HCT116 (cell line): ENCODE data around the gene ROBO1. TPM values are rescaled to one million over a fixed set of nuclear protein-coding genes. Genes with fewer than 3 reads are reported as not detected.

Experiments used
- ATAC-seq: fragments of 200-7000 bp; cut with Tn5 transposase; 2 replicates; pipeline ENCODE4 v1.9.1; 2020; ENCODE audit warnings: mild to moderate bottlenecking, moderate library complexity
- BruUV-seq: library from RNA; stranded (reverse); fragments of 400-500 nt; replicated peaks from 2 replicates; lab custom pipeline; 2021; lab: Mats Ljungman, UMichigan
- CTCF ChIA-PET: fragments of 300-600 bp; sonication (Branson Sonifier 250); formaldehyde crosslinking; loops from one replicate; lab custom pipeline; 2021; ENCODE audit warnings: antibody characterized with exemption; lab: Charles Lee
- POLR2A ChIA-PET: fragments of 300-600, 350-600 bp; sonication (Branson Sonifier 250); formaldehyde crosslinking; loops from one replicate; lab custom pipeline; 2021; ENCODE audit warnings: antibody characterized with exemption; lab: Charles Lee
- RAD21 ChIA-PET, 2 experiments: fragments of 300-600 bp; sonication (Branson Sonifier 250); formaldehyde crosslinking; loops; one replicate each; lab custom pipeline; 2023; ENCODE audit warnings: low total read pairs in 2 of 2; ENCODE audit not compliant: uncharacterized antibody in 2 of 2, unreplicated experiment in 2 of 2, low non-redundant PET in 1 of 2; lab: Charles Lee
- DNase-seq: peaks from one replicate; pipeline ENCODE4 v3.0.0-alpha.2; 2010; ENCODE audit warnings: low read depth, low spot score
- H2AFZ ChIP-seq: fragments of 200-600 bp; shearing (Covaris generic), sonication (generic); 2 replicates; pipeline ENCODE4 v1.6.1; 2017; ENCODE audit warnings: low read depth, mixed run types, mixed read lengths, antibody characterized with exemption, low read length; ENCODE audit not compliant: poor library complexity, severe bottlenecking
- H3K27ac ChIP-seq: 2 replicates; pipeline ENCODE4 v1.5.1; 2012; ENCODE audit warnings: low read depth, low read length
- H3K27me3 ChIP-seq: fragments of 200-600 bp; sonication (generic); 2 replicates; pipeline ENCODE4 v1.6.1; 2016; ENCODE audit warnings: mixed run types, low read length, mixed read lengths; ENCODE audit not compliant: insufficient read depth
- H3K36me3 ChIP-seq, 2 experiments: fragments of 200-500 bp in 1 of 2; fragments of 200-600 bp in 1 of 2; sonication (Bioruptor generic) in 1 of 2; sonication (generic) in 1 of 2; 2 replicates each; pipeline versions ENCODE4 v1.5.1 to v1.6.1; 2014 to 2016; ENCODE audit warnings: low read length in 2 of 2, inconsistent platforms in 1 of 2, mixed read lengths in 1 of 2, mixed run types in 1 of 2; ENCODE audit not compliant: insufficient read depth in 2 of 2, control insufficient read depth in 1 of 2
- H3K4me1 ChIP-seq, 2 experiments: fragments of 200-600 bp in 1 of 2; sonication (generic) in 1 of 2; 2 replicates each; pipeline versions ENCODE4 v1.5.1 to v1.6.1; 2012 to 2017; ENCODE audit warnings: low read length in 2 of 2, inconsistent platforms in 1 of 2, mild to moderate bottlenecking in 1 of 2, mixed read lengths in 1 of 2, mixed run types in 1 of 2, moderate library complexity in 1 of 2; ENCODE audit not compliant: insufficient read depth in 2 of 2, control insufficient read depth in 1 of 2
- H3K4me2 ChIP-seq: fragments of 200-600 bp; sonication (generic); 2 replicates; pipeline ENCODE4 v1.6.1; 2017; ENCODE audit warnings: mixed run types, low read length, mixed read lengths
- H3K4me3 ChIP-seq, 2 experiments: fragments of 200-600 bp in 1 of 2; sonication (generic) in 1 of 2; replicated peaks in 1 of 2; 2 replicates each; pipeline ENCODE4 v1.5.1; 2011 to 2016; ENCODE audit warnings: low read length in 2 of 2, control low read depth in 1 of 2, low read depth in 1 of 2, mild to moderate bottlenecking in 1 of 2, mixed read lengths in 1 of 2, mixed run types in 1 of 2
- H3K79me2 ChIP-seq: fragments of 200-600 bp; sonication (generic); 2 replicates; pipeline ENCODE4 v1.6.1; 2017; ENCODE audit warnings: mild to moderate bottlenecking, mixed run types, low read length, moderate library complexity, mixed read lengths; ENCODE audit not compliant: insufficient read depth
- H3K9ac ChIP-seq: fragments of 200-600 bp; sonication (generic); 2 replicates; pipeline ENCODE4 v1.6.1; 2016; ENCODE audit warnings: low read length, mixed read lengths
- H3K9me2 ChIP-seq: fragments of 200-600 bp; sonication (generic), shearing (Covaris generic); 2 replicates; pipeline ENCODE4 v1.6.1; 2017; ENCODE audit warnings: mixed run types, mild to moderate bottlenecking, moderate library complexity; ENCODE audit not compliant: insufficient read depth
- H3K9me3 ChIP-seq, 2 experiments: fragments of 200-500 bp in 1 of 2; fragments of 200-600 bp in 1 of 2; sonication (Bioruptor generic) in 1 of 2; sonication (generic) in 1 of 2; 2 replicates each; pipeline ENCODE4 v1.6.1; 2014 to 2017; ENCODE audit warnings: low read length in 2 of 2, mixed read lengths in 2 of 2, inconsistent platforms in 1 of 2, low read depth in 1 of 2, mild to moderate bottlenecking in 1 of 2, mixed run types in 1 of 2, moderate library complexity in 1 of 2; ENCODE audit not compliant: control insufficient read depth in 1 of 2, insufficient read depth in 1 of 2
- H4K20me1 ChIP-seq: fragments of 200-600 bp; sonication (generic), shearing (Covaris generic); 2 replicates; pipeline ENCODE4 v1.6.1; 2017; ENCODE audit warnings: mixed run types, mild to moderate bottlenecking, moderate library complexity; ENCODE audit not compliant: insufficient read depth
- ATF3 ChIP-seq: IDR thresholded peaks from 2 replicates; pipeline ENCODE4 v1.6.1; 2012
- CBX3 ChIP-seq: IDR thresholded peaks from 2 replicates; pipeline ENCODE4 v1.6.1; 2012; ENCODE audit warnings: low read depth
- CEBPB ChIP-seq: IDR thresholded peaks from 2 replicates; pipeline ENCODE4 v1.6.1; 2012; ENCODE audit warnings: low read depth
- EGR1 ChIP-seq: IDR thresholded peaks from 2 replicates; pipeline ENCODE4 v1.6.1; 2012; ENCODE audit warnings: low read depth
- ELF1 ChIP-seq: IDR thresholded peaks from 2 replicates; pipeline ENCODE4 v1.6.1; 2012; ENCODE audit warnings: low read depth, borderline replicate concordance
- EZH2phosphoT487 ChIP-seq: fragments of 200-600 bp; IDR thresholded peaks from 2 replicates; pipeline ENCODE4 v1.6.1; 2018; ENCODE audit warnings: antibody characterized with exemption, borderline replicate concordance
- FOSL1 ChIP-seq: IDR thresholded peaks from 2 replicates; pipeline ENCODE4 v1.6.1; 2012; ENCODE audit warnings: low read depth
- JUND ChIP-seq: IDR thresholded peaks from 2 replicates; pipeline ENCODE4 v1.6.1; 2012
- MAX ChIP-seq: IDR thresholded peaks from 2 replicates; pipeline ENCODE4 v1.6.1; 2012
- RAD21 ChIP-seq: IDR thresholded peaks from 2 replicates; pipeline ENCODE4 v1.6.1; 2012; ENCODE audit warnings: low read depth, mild to moderate bottlenecking
- REST ChIP-seq: IDR thresholded peaks from 2 replicates; pipeline ENCODE4 v1.6.1; 2012; ENCODE audit warnings: low read depth
- SIN3A ChIP-seq: IDR thresholded peaks from 2 replicates; pipeline ENCODE4 v1.6.1; 2012; ENCODE audit warnings: low read depth
- SP1 ChIP-seq: IDR thresholded peaks from 2 replicates; pipeline ENCODE4 v1.6.1; 2012; ENCODE audit warnings: low read depth
- SRF ChIP-seq: IDR thresholded peaks from 2 replicates; pipeline ENCODE4 v1.6.1; 2012; ENCODE audit warnings: low read depth
- TCF7L2 ChIP-seq: IDR thresholded peaks from 2 replicates; pipeline ENCODE4 v1.7.0; 2011; ENCODE audit warnings: borderline replicate concordance, inconsistent platforms; ENCODE audit not compliant: insufficient read depth, insufficient read length; ENCODE audit errors: extremely low read depth
- YY1 ChIP-seq: IDR thresholded peaks from 2 replicates; pipeline ENCODE4 v1.6.1; 2011; ENCODE audit warnings: low read length, low read depth, moderate library complexity, mild to moderate bottlenecking; ENCODE audit not compliant: insufficient replicate concordance; ENCODE audit errors: extremely low read depth
- ZBTB33 ChIP-seq: IDR thresholded peaks from 2 replicates; pipeline ENCODE4 v1.6.1; 2011; ENCODE audit warnings: mild to moderate bottlenecking, low read length, moderate library complexity; ENCODE audit not compliant: insufficient replicate concordance; ENCODE audit errors: extremely low read depth
- ZFX ChIP-seq: fragments of 450-650 bp; IDR thresholded peaks from 2 replicates; pipeline ENCODE4 v1.6.1; 2017
- intact Hi-C: fragments of 100-400 bp; cut with micrococcal nuclease; formaldehyde crosslinking; loops from 2 replicates; pipeline ENCODE4 v1.10.0; 2022
- total RNA-seq: library from RNA; stranded (reverse); gene quantifications from one replicate; pipeline ENCODE4 v1.2.1, GENCODE V29; 2021; ENCODE audit not compliant: unreplicated experiment

The ROBO1 gene
- total RNA-seq, 1 experiment from 2014 or later = 0.27 TPM

- DNase-seq = no peak
These were observed 968.1 kb downstream of the ROBO1 start for GRCh38 chr3:78799681-78800080.

More at GRCh38 chr3:78799681-78800080, 968.1 kb downstream of the ROBO1 start:
- no peaks in the 10 kb centered on the region for H3K9me2 ChIP-seq
- ChIA-PET POLR2A (no interaction called here), CTCF (no interaction called here), RAD21 (no interaction called here)
- H3K27ac ChIP-seq = no peak overlapping the region
- H3K4me1 ChIP-seq = no peaks in the 10 kb centered on the region
- no peak overlapping the region for H3K4me2 ChIP-seq
- no peak overlapping the region for H3K4me3 ChIP-seq
- H3K79me2 ChIP-seq = no peaks in the 10 kb centered on the region
- H4K20me1 ChIP-seq = no peaks in the 10 kb centered on the region
- intact Hi-C loops = no loop called here
- TF ChIP-seq SIN3A = no peak
- TF ChIP-seq SP1 = no peak
- no peak for TF ChIP-seq CEBPB
- TF ChIP-seq JUND = no peak
- TF ChIP-seq ZBTB33 = no peak
- TF ChIP-seq YY1 = no peak
- TF ChIP-seq REST = no peak
- no peak for TF ChIP-seq MAX
- TF ChIP-seq SRF = no peak
- TF ChIP-seq EGR1 = no peak
- no peak for TF ChIP-seq EZH2phosphoT487
- TF ChIP-seq RAD21 = no peak
- TF ChIP-seq ELF1 = no peak
- no peak for TF ChIP-seq CBX3
- TF ChIP-seq ZFX = no peak
- TF ChIP-seq TCF7L2 = no peak
- no peak for TF ChIP-seq FOSL1
- TF ChIP-seq ATF3 = no peak
- H3K9me3 ChIP-seq = peaks cover 6 to 22% of the 10 kb centered on the region in 2 experiments; a peak in 3 of 4 replicates
- no TSS peak for BruUV-seq
- H3K36me3 ChIP-seq = no peaks in the 10 kb centered on the region
- H2AFZ ChIP-seq = no peak overlapping the region
- no peaks in the 10 kb centered on the region for H3K27me3 ChIP-seq
- ATAC-seq = no peak
- H3K9ac ChIP-seq = no peak overlapping the region
